Panc1 (cell line): ENCODE results near the gene STAT3.
"Not testable (repeated sequence)": the region's sequence is repeated elsewhere in the genome, so short reads cannot be mapped to it uniquely, and the experiment has no call there.

Experiments
- CTCF ChIP-seq: fragments of 450-650 bp; IDR thresholded peaks from 2 replicates; pipeline ENCODE4 v1.5.1; 2017; ENCODE audit warnings: mild to moderate bottlenecking
- POLR2AphosphoS5 ChIP-seq: IDR thresholded peaks from 2 replicates; pipeline ENCODE4 v1.6.1; 2012; ENCODE audit warnings: mild to moderate bottlenecking, low read depth, low read length, moderate library complexity
- REST ChIP-seq, 2 experiments: IDR thresholded peaks; 2 replicates each; pipeline ENCODE4 v1.6.1; 2011 to 2012; ENCODE audit warnings: low read depth in 2 of 2, control low read depth in 1 of 2, low read length in 1 of 2, mild to moderate bottlenecking in 1 of 2, moderate library complexity in 1 of 2; ENCODE audit not compliant: insufficient read depth in 1 of 2
- SIN3A ChIP-seq: IDR thresholded peaks from 2 replicates; pipeline ENCODE4 v1.6.1; 2012; ENCODE audit warnings: low read depth, mild to moderate bottlenecking, low read length, moderate library complexity, borderline replicate concordance; ENCODE audit not compliant: insufficient read depth

GRCh38 chr17:42368310-42368709 is 19.9 kb downstream of the STAT3 start:
- not testable (repeated sequence) for TF ChIP-seq CTCF; SIN3A; REST (IDR thresholded peaks at IDR 0.05; ENCODE audit: insufficient read depth in 1 of 2, low read depth in 2 of 2, low read length in 1 of 2); POLR2AphosphoS5
